DND-41 (cell line): ENCODE measurements around the gene HOXA13.

Source experiments
- ATAC-seq: fragments of 200-7000 bp; cut with Tn5 transposase; 3 replicates; pipeline ENCODE4 v1.9.1; 2021; ENCODE audit warnings: low read depth; ENCODE audit not compliant: insufficient read depth
- DNase-seq: peaks from one replicate; pipeline ENCODE4 v3.0.0-alpha.2; 2020
- H2AFZ ChIP-seq: 2 replicates; pipeline ENCODE4 v1.6.0; 2012; ENCODE audit warnings: low read depth, low read length
- H3K27ac ChIP-seq: 2 replicates; pipeline ENCODE4 v1.5.1; 2012; ENCODE audit warnings: low read length, inconsistent platforms
- H3K27me3 ChIP-seq: fragments of 200-600 bp; sonication (generic); 2 replicates; pipeline ENCODE4 v1.6.0; 2012; ENCODE audit warnings: low read length, mild to moderate bottlenecking, inconsistent platforms; ENCODE audit not compliant: insufficient read depth, poor library complexity
- H3K36me3 ChIP-seq: 2 replicates; pipeline ENCODE4 v1.5.1; 2012; ENCODE audit warnings: low read length, inconsistent platforms; ENCODE audit not compliant: insufficient read depth
- H3K4me1 ChIP-seq: 2 replicates; pipeline ENCODE4 v1.5.1; 2012; ENCODE audit warnings: mild to moderate bottlenecking, low read length; ENCODE audit not compliant: insufficient read depth
- H3K4me2 ChIP-seq: 2 replicates; pipeline ENCODE4 v1.6.0; 2012; ENCODE audit warnings: mild to moderate bottlenecking, moderate library complexity, low read length, inconsistent platforms; ENCODE audit not compliant: insufficient read depth
- H3K4me3 ChIP-seq, 2 experiments: fragments of 200-600 bp in 1 of 2; shearing (Covaris generic) in 1 of 2; 2 replicates each; pipeline ENCODE4 v1.5.1; 2012 to 2016; ENCODE audit warnings: inconsistent platforms in 2 of 2, low read length in 2 of 2, mild to moderate bottlenecking in 2 of 2, low read depth in 1 of 2, moderate library complexity in 1 of 2
- H3K79me2 ChIP-seq: 2 replicates; pipeline ENCODE4 v1.6.0; 2012; ENCODE audit warnings: low read length, inconsistent platforms; ENCODE audit not compliant: insufficient read depth
- H3K9ac ChIP-seq: 2 replicates; pipeline ENCODE4 v1.6.0; 2012; ENCODE audit warnings: low read depth, mild to moderate bottlenecking, inconsistent platforms, low read length, moderate library complexity
- H3K9me3 ChIP-seq: 2 replicates; pipeline ENCODE4 v1.5.1; 2012; ENCODE audit warnings: low read length, moderate library complexity, mild to moderate bottlenecking, inconsistent platforms; ENCODE audit not compliant: insufficient read depth, severe bottlenecking
- H4K20me1 ChIP-seq: 2 replicates; pipeline ENCODE4 v1.6.0; 2012; ENCODE audit warnings: low read length; ENCODE audit not compliant: insufficient read depth
- EZH2 ChIP-seq: IDR thresholded peaks from 3 replicates; pipeline ENCODE4 v1.6.1; 2012; ENCODE audit warnings: borderline replicate concordance, low read depth, mild to moderate bottlenecking, moderate library complexity, low read length, inconsistent platforms; ENCODE audit not compliant: severe bottlenecking
- TF ChIP-seq, protein P1 (sequence below): IDR thresholded peaks from 2 replicates; pipeline ENCODE4 v1.5.1; 2012; ENCODE audit warnings: borderline replicate concordance, low read length, moderate library complexity, mild to moderate bottlenecking; ENCODE audit not compliant: poor library complexity, severe bottlenecking; ENCODE audit errors: extremely low read depth

The HOXA13 gene

DNA sequence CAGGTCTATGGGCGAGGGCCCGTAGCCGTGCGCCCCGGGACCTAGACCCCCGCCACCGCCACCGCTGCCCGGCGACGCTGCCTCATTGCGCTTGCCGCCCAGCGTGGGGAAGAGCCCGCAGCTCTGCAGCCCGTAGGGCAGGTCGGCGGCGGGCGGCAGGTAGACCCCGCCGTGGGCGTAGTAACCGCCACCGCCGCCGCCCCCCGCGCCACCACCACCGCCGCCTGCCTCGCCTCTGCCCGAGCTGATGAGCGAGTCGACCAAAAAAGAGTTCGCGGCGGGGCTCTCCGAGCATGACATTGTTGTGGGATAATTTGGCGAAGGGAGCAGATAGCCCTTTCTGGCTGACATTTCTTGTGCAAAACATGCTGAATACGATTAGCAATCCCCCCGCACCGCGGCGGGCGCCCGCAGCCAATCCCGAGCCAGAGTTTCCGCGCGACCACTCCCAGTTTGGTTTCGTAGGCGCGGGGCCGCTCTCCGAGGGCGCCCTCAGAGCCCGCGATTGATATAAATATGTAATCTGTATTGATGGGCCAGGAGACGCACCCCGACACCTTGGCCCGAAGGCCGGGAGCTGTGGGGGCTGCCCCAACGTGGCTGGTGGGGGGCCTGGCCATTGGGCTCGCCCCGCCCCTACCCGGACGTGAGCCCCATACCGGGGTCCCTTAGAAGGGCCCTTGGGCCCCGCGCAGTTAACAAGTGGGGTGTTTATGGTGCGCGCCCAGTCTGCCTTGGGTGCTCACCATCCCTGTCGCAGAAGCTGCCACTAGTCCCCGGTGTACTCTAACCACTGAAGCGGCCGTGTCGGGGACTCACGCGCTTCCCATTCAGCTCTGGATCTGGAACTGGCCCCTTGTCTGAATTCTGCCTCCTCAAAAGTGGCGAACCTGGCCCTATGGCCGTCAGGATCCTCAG lies 25.7 kb downstream of the HOXA13 start, which contains the start of gene HOXA10:
HOXA10 (minus strand) TSS at position 365 of the 918 bp plus-strand sequence; CDS start at position 351, 14 bp downstream.
- H3K4me1 ChIP-seq: no peaks in the 10 kb centered on the region
- H3K36me3 ChIP-seq: no peaks in the 10 kb centered on the region
- H2AFZ ChIP-seq: no peak within 1 kb of the TSS
- H4K20me1 ChIP-seq: no peaks in the 10 kb centered on the region
- no peak for ATAC-seq
- H3K4me3 ChIP-seq: no peak within 1 kb of the TSS
- no peak for DNase-seq
- no peak within 1 kb of the TSS for H3K4me2 ChIP-seq
- no peaks in the 10 kb centered on the region for H3K9me3 ChIP-seq
- no peak within 1 kb of the TSS for H3K9ac ChIP-seq
- H3K79me2 ChIP-seq: no peaks in the 10 kb centered on the region
- TF ChIP-seq, protein P1, sequence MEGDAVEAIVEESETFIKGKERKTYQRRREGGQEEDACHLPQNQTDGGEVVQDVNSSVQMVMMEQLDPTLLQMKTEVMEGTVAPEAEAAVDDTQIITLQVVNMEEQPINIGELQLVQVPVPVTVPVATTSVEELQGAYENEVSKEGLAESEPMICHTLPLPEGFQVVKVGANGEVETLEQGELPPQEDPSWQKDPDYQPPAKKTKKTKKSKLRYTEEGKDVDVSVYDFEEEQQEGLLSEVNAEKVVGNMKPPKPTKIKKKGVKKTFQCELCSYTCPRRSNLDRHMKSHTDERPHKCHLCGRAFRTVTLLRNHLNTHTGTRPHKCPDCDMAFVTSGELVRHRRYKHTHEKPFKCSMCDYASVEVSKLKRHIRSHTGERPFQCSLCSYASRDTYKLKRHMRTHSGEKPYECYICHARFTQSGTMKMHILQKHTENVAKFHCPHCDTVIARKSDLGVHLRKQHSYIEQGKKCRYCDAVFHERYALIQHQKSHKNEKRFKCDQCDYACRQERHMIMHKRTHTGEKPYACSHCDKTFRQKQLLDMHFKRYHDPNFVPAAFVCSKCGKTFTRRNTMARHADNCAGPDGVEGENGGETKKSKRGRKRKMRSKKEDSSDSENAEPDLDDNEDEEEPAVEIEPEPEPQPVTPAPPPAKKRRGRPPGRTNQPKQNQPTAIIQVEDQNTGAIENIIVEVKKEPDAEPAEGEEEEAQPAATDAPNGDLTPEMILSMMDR: no peak
- TF ChIP-seq EZH2: no peak
- H3K27me3 ChIP-seq: peaks cover 10% of the 10 kb centered on the region
- no peak within 1 kb of the TSS for H3K27ac ChIP-seq

DNA sequence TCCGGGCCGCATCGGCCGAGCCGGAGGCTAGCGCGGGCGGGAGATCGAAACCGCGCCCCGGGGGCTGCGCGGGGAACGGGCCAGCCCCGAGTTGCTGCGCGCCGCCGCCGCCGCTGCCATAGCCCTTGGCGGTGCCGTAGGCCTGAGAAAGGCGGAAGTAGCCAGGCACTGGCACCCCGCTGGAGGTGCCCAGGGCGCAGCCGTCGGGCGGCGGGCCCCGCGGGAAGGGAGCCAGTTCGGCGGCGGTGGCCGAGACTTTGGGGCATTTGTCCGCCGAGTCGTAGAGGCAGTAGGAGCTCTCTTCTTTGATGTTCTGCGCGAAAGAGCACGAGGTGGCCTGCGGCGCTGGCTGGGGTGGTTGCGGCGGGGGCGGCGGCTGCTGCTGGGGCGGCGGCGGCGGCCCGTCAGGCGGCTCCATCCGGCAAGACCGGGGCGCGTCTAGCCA lies 26.4 kb downstream of the HOXA13 start:
- no peak for DNase-seq
- H3K4me1 ChIP-seq: no peaks in the 10 kb centered on the region
- no peaks in the 10 kb centered on the region for H3K79me2 ChIP-seq
- peaks cover 10% of the 10 kb centered on the region for H3K27me3 ChIP-seq
- H3K4me3 ChIP-seq: no peak overlapping the region
- no peaks in the 10 kb centered on the region for H3K9me3 ChIP-seq
- H3K27ac ChIP-seq: no peak overlapping the region
- no peaks in the 10 kb centered on the region for H3K36me3 ChIP-seq
- no peaks in the 10 kb centered on the region for H4K20me1 ChIP-seq
- H2AFZ ChIP-seq: no peak overlapping the region
- no peak overlapping the region for H3K4me2 ChIP-seq
- no peak for TF ChIP-seq EZH2
- TF ChIP-seq, protein P1: no peak
- ATAC-seq: no peak
- no peak overlapping the region for H3K9ac ChIP-seq

DNA sequence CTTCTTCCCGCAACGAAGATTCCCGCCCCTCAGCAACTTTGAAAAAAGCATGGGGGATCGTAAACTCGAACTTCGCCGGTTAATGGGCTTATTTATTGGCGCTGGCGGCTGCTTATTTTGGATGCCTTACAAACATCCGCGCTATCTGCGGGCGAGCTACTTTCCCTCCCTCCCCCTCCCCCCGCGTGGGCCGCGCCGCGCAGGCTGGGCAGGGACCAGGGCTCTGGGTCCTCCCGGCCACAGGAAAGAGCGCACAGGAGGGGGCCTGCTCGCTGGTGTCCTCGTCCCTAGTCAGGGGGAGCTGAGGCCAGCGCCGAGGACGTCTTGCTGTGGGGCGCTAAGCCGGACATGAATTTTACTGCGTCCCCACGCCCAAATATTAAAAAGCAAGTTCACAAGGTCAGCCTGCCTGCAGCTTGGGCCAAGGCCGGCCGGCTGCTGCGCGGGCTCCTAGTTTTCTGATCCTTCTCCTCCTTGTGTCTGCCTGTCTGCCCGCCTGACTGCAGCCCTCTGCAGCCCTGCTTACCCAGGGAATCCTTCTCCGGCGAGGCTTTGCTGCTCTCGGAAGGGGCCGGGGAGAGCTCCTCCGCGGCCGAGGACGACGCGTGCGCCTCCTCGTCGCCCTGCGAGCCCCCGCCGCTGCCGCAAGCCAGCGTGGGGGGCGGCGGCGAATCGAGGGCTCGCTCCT lies 26.9 kb downstream of the HOXA13 start:
- Histone ChIP-seq H3K79me2 (no peaks in the 10 kb centered on the region), H3K27ac (no peak overlapping the region), H3K27me3 (peaks cover 10% of the 10 kb centered on the region), H3K36me3 (no peaks in the 10 kb centered on the region), H3K4me3 (no peak overlapping the region), H3K9me3 (no peaks in the 10 kb centered on the region), H3K4me1 (no peaks in the 10 kb centered on the region), H3K9ac (no peak overlapping the region), H2AFZ (no peak overlapping the region), H4K20me1 (no peaks in the 10 kb centered on the region), H3K4me2 (no peak overlapping the region)
- DNase-seq (no peak), ATAC-seq (no peak)
- no peak for TF ChIP-seq EZH2
- TF ChIP-seq, protein P1: no peak
